Stimulated activated CD8-positive, alpha-beta memory T cell treated with anti-CD3 and anti-CD28 coated beads, Interleukin-7, amount 100 ng/mL, for 4 hours (primary cell): ENCODE data around the gene BNIP5.
A peak's percentile ranks its signal among the peaks of the same experiment; 100 is the strongest.
"Not testable (repeated sequence)": the region's sequence is repeated elsewhere in the genome, so short reads cannot be mapped to it uniquely, and the experiment has no call there.

Experiments used
- DNase-seq, 2 donors: peaks; one replicate each; pipeline ENCODE4 v3.0.0-alpha.2; 2020; ENCODE audit warnings: low read depth in 2 of 2

Gene BNIP5

DNA sequence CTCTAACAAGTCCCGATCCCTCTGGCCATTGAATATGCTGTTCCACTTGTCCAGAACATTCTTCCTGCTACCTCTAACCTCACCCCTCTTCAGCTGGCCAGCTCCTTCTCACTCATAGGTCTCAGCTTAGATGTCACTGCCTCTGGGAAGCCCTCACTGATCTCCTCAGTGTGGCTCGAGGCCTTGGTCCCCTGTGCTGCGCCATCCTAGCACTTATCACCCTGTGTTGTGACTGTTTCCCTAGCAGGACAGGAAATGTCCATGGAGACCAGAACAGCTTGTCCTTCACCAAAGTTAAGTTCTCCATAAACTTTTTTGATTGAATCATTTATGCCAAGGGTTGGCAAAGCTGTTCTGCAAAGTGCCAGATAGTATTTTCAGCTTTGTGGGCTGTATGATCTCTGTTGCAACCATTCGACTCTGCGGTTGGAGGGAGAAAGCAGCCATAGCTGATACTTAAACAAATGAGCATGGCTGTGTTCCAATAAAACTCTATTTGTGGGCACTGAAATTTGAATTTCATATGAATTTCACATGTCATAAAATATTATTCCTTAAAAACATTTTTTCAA lies 6.5 kb upstream of the BNIP5 start:
- DNase-seq, result no peak

- DNase-seq, result peak; percentile 41 to 51
Observed at GRCh38 chr6:36340618-36341454, 4.1 kb upstream of the BNIP5 start.

- DNase-seq, result no peak
Observed at GRCh38 chr6:36340306-36340617, 3.6 kb upstream of the BNIP5 start.

GRCh38 chr6:36339146-36339545 lies 2.5 kb upstream of the BNIP5 start:
- no peak for DNase-seq

DNA sequence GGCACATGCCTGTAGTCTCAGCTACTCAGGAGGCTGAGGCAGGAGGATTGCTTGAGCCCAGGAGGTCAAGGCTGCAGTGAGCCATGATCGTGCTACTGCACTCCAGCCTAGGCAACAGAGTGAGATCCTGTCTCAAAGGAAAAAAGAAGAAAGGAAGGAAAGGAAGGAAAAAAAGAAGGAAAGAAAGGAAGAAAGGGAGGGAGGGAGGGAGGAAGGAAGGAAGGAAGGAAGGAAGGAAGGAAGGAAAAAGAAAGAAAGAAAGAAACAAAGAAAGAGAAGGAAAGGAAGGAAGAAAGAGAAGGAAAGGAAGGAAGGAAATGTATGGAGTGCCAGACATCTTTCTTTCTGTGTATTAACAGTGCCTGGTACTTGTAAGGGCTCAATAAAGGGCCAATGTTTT lies 1.5 kb upstream of the BNIP5 start:
- not testable (repeated sequence) for DNase-seq

- no peak for DNase-seq
Observed at GRCh38 chr6:36337814-36338213, 1.1 kb upstream of the BNIP5 start.

DNA sequence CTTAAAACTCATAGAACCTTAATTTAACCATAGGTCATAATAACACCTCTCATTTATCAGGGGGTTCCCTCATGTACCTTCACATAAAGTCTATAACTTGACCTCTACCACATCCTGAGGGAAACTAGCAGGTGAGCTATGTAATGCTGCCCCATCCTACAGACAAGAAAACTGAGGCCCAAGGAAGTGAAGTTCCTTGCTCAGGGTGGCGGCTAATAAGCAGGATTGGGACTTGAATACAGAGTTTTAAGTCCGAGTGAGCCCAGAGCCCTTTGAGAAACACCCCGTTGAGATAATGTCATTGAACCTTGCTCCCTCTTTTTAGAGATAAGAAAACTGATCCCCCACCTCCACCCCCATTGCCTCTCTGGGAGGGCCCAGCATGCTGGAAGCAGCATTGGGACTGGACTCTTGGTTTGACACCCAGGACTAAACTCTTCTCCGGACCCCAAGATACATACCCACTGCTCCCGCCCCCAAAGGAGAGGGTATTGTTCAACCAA lies 429 bp downstream of the BNIP5 start:
- DNase-seq, result no peak

DNA sequence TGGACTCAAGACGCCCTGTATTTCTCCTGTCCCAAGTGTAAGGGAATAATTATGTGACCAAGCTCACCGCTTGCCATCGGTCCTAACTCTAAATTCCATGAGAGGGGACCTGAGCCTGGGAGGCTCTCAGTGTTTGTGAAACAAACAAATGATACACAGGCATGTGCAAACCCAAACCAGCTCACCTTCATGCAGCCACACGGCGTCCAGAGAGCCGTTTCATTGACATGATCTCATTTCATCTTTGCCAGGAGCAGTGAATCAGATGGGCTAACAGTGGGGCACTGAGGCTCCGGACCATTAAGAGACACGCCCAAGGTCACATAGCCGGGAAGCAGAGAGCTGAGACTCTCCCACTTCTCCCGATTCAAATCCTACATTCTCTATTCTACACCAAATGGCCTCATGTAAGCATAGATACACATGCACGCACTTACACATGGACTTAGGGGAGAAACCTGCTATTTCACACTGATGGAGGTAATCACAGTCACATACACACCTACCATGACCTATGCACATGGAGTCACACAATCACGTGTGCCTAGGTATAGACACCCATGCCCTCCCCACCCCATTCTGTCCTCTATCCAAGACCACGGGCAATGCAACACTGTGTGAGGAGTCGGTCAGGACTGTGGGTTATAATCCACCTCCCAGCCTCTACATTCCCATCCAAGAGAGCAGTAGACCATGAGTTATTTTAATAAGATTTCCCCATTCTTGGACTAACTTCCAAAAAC lies 1.1 kb downstream of the BNIP5 start:
- DNase-seq, result no peak

DNA sequence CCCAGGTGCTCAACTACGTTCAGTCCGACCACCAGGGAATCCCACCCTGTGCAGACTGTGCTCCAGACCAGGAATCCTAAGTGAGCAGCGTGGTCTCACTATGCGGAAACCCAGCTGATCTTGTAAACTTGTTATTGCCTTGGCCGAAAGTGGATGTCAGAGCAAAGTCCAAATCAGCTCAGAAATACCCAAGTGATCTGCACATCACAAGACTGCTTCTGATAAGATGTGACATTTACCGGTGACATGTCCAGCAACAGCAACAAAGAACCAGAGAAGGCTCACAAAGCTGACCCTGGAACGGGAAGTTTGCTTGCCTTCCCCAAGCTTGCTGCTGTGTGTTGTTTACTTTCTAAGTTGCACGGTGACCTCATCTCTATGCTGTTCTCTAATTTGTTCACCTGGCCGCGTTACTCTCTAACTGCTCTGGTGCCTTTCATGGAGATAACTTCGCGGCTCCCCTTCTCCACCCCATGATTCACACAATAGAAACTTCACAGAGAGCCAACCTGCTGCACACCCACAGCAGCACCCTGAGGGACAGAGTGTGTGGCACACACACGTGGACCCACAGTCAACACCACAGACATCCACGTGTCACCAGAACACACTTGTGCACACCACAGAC lies 1.7 kb downstream of the BNIP5 start:
- no peak for DNase-seq

DNA sequence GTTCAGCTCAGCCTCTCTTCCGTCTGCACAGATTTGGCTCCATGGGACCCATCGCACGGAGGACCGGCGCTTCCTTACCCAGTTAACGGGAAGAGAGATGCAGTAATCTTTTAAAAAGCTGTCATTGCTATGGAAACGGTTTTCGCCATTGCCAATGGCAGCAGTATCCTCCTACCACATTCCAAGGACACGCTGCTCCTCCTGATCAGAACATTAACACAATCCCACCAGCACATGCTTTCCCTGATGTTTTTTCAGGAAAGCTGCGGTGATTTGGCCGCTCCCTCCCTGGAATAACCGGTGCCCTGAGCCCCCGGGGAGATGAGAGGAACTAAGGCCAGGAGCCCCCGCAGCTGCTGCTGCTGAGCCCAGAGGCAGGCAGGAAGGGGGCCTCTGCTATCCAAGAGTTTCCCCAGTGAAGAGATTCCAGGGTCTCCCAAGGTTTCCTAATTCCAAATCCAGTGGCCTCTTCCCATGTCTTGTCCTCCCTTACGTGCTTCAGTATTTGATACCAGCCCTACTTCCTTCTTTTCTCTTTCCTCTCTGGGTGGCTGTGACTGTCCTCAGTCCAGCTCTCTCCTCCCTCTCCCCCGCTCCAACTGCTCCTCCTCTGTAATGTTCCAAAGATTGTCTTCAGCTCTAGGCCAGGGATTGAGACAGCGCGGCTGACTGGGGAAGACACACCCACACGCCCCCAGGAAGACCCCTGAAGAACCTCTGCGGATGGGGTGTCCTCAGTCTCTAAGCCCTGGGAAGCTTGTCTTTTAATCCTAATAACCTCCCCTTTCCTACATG lies 2.6 kb downstream of the BNIP5 start:
- DNase-seq, result no peak

GRCh38 chr6:36333171-36333895 lies 3.4 kb downstream of the BNIP5 start:
- DNase-seq, result no peak

GRCh38 chr6:36331381-36331780 lies 5.3 kb downstream of the BNIP5 start:
- no peak for DNase-seq

- DNase-seq, result no peak
Observed at GRCh38 chr6:36330366-36330765, 6.3 kb downstream of the BNIP5 start.

DNA sequence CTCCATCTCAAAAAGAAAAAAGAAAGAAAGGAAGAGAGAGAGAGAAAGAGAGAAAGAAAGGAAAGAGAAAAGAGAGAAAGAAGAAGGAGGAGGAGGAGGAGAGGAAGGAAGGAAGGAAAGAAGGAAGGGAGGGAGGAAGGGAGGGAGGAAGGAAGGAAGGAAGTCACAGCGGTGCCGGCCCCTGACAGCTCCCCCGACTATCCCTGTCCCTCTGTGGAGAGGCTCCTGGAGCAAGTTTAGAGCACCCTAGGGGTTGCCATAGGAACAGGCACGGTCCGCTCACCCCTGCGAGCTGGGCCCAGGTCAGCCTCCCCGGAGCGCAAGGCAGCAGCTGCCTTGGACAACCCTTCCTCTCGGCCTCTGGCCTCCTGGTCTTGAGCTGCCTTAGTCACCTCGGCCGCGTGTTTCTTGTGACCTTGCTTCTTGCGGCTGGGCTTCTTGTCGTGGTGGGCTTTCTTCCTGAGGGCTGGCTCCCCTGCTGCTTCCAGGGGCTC lies 6.8 kb downstream of the BNIP5 start:
- DNase-seq, result no peak

- no peak for DNase-seq
Observed at GRCh38 chr6:36328600-36328999, 8.1 kb downstream of the BNIP5 start.

- no peak for DNase-seq
Observed at GRCh38 chr6:36327919-36328236, 8.8 kb downstream of the BNIP5 start.

DNA sequence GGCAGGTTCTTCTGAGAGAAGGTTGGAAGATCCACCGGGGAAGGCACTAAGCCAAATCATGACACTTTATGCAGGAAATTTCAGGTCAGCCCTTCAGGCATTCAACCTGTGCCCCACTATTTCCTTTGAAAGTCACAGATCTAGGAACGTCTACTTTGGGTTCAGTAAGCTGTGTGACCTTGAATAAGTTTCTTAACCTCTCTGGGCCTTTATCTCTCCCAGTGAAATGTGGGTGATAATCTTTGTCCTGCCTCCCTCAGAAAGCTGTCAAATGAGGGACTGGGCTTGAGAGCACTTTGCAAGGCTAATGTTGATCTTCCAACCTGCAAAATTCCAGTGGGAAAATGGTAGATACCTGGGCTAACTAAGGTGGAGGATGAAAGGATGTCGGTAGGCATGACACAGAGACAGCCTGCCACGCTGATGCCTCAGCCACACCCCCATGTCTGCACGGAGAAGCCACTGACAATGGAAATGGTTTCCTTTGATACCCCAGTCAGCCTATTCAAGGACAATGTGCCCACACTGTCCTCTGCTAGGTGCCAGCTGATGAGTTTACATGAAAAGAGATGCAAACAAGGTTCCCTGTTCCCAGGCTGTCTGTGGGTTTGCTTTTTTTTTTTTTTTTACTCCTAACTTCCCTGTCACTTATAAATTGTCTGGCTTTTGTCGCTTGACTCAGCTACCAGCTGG lies 9.3 kb downstream of the BNIP5 start:
- DNase-seq, result no peak

DNA sequence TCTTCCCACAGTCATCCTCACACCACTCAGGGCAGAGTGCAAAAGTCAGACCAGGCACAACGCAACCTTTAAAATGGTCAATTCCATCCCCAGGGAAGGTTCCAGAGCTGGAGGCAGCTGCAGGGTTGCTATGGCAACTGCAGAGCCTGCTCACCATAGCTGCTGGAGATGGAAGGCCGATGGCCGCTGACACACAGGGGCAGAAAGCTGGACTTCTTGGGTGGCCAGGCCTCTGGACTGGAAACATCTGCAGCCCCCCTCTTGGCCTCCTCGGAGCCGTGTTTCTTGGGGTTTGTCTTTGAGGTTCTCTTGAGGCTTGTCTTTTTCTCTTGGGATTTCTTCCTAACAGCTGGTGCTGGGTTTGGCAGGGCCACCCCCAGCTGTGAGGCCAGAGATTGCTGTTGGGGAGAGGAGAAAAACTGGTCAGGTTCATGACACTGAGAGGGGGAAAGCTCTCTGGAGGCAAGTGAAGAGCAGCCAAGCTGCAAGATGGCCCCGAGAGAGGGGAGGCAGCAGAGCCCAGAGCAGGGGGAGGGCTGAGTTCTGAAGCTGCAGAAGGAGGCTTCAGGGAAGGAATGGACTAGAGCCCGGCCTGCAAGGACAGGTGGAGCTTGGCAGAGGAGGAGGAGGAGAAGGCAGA lies 10.2 kb downstream of the BNIP5 start:
- no peak for DNase-seq

- DNase-seq, result no peak
Observed at GRCh38 chr6:36324715-36325114, 12.0 kb downstream of the BNIP5 start.

- no peak for DNase-seq
Observed at GRCh38 chr6:36324191-36324590, 12.5 kb downstream of the BNIP5 start.
